GM12878 (cell line): ENCODE data around the gene OR2S2. TPM values are rescaled to one million over a fixed set of nuclear protein-coding genes. Genes with fewer than 3 reads are reported as not detected.

Experiments used
- ATAC-seq: fragments of 200-7000 bp; cut with Tn5 transposase; 3 replicates; pipeline ENCODE4 v1.9.1; 2020; ENCODE audit warnings: mild to moderate bottlenecking, moderate library complexity
- BruUV-seq: library from RNA; stranded (reverse); fragments of 400-500 nt; replicated peaks from 2 replicates; lab custom pipeline; 2021; lab: Mats Ljungman, UMichigan
- CTCF ChIA-PET: fragments of 300-600 bp; sonication (Branson Sonifier 250); formaldehyde crosslinking; extraction: SDS; loops from one replicate; lab custom pipeline; 2021; ENCODE audit warnings: inconsistent platforms; lab: Yijun Ruan, JAX
- POLR2A ChIA-PET: fragments of 350-600 bp; formaldehyde crosslinking; extraction: SDS; loops from one replicate; lab custom pipeline; 2021; ENCODE audit warnings: inconsistent platforms; lab: Charles Lee
- RAD21 ChIA-PET: fragments of 300-600 bp; sonication (Branson Sonifier 250); formaldehyde crosslinking; loops from one replicate; lab custom pipeline; 2023; ENCODE audit warnings: antibody characterized with exemption; ENCODE audit not compliant: unreplicated experiment; lab: Charles Lee
- SMC1A ChIA-PET: fragments of 300-600 bp; sonication (Branson Sonifier 250); formaldehyde crosslinking; loops from one replicate; lab custom pipeline; 2023; ENCODE audit not compliant: unreplicated experiment, uncharacterized antibody; lab: Charles Lee
- DNase-seq: peaks from one replicate; pipeline ENCODE4 v3.0.0-alpha.2; 2011; ENCODE audit warnings: low read depth, low spot score
- FAIRE-seq: peaks from 3 replicates; lab custom pipeline; 2011; peaks lifted over from hg19 to GRCh38; lab: Jason Lieb, UNC
- H2AFZ ChIP-seq: 2 replicates; pipeline ENCODE4 v1.6.0; 2011; ENCODE audit warnings: low read depth, low read length, control low read depth; ENCODE audit not compliant: control insufficient read depth
- H3K27ac ChIP-seq: 2 replicates; pipeline ENCODE4 v1.5.1; 2011; ENCODE audit warnings: control low read depth; ENCODE audit not compliant: control insufficient read depth, insufficient read depth
- H3K27me3 ChIP-seq, 2 experiments: replicated peaks in 1 of 2; 2 replicates each; pipeline versions ENCODE4 v1.6.0 to v1.6.1; 2011; ENCODE audit warnings: low read length in 1 of 2; ENCODE audit not compliant: control insufficient read depth in 2 of 2, insufficient read depth in 2 of 2
- H3K36me3 ChIP-seq, 2 experiments: 2 replicates each; pipeline ENCODE4 v1.5.1; 2011; ENCODE audit warnings: low read length in 1 of 2; ENCODE audit not compliant: control insufficient read depth in 2 of 2, insufficient read depth in 2 of 2
- H3K4me1 ChIP-seq: 2 replicates; pipeline ENCODE4 v1.6.1; 2011; ENCODE audit warnings: mild to moderate bottlenecking, low read length, moderate library complexity, mixed read lengths; ENCODE audit not compliant: control insufficient read depth, insufficient read depth
- H3K4me2 ChIP-seq: 2 replicates; pipeline ENCODE4 v1.6.0; 2011; ENCODE audit warnings: control low read depth; ENCODE audit not compliant: control insufficient read depth, insufficient read depth
- H3K4me3 ChIP-seq: fragments of 200-600 bp; sonication (generic); 2 replicates; pipeline ENCODE4 v1.5.1; 2016
- H3K79me2 ChIP-seq: 2 replicates; pipeline ENCODE4 v1.6.0; 2011; ENCODE audit warnings: low read length; ENCODE audit not compliant: control insufficient read depth, insufficient read depth
- H3K9ac ChIP-seq: 2 replicates; pipeline ENCODE4 v1.8.0; 2011; ENCODE audit warnings: low read length, control low read depth, mixed read lengths; ENCODE audit not compliant: control insufficient read depth, insufficient read depth
- H3K9me3 ChIP-seq: replicated peaks from 3 replicates; pipeline ENCODE4 v1.5.1; 2011; ENCODE audit warnings: mild to moderate bottlenecking, low read length; ENCODE audit not compliant: control insufficient read depth, insufficient read depth
- H4K20me1 ChIP-seq: 2 replicates; pipeline ENCODE4 v1.6.0; 2011; ENCODE audit not compliant: control insufficient read depth, insufficient read depth
- ATF2 ChIP-seq: IDR thresholded peaks from 2 replicates; pipeline ENCODE4 v1.6.1; 2012; ENCODE audit warnings: low read length, inconsistent platforms
- CHD4 ChIP-seq: fragments of 200-600 bp; sonication (generic); IDR thresholded peaks from 2 replicates; pipeline ENCODE4 v1.6.1; 2016; ENCODE audit warnings: mild to moderate bottlenecking
- CREM ChIP-seq: IDR thresholded peaks from 2 replicates; pipeline ENCODE4 v1.6.1; 2014; ENCODE audit warnings: antibody characterized with exemption, low read depth
- ELK1 ChIP-seq: IDR thresholded peaks from 2 replicates; pipeline ENCODE4 v1.6.1; 2012; ENCODE audit warnings: low read depth, low read length, improper control_type of control experiment
- MEF2A ChIP-seq: IDR thresholded peaks from 2 replicates; pipeline ENCODE4 v1.6.1; 2011; ENCODE audit warnings: low read depth, mild to moderate bottlenecking, low read length, moderate library complexity; ENCODE audit not compliant: insufficient read depth
- MYB ChIP-seq: fragments of 150-350 bp; IDR thresholded peaks from 2 replicates; pipeline ENCODE4 v1.6.1; 2014; ENCODE audit warnings: mild to moderate bottlenecking, low read depth, low read length, borderline replicate concordance
- RAD51 ChIP-seq: fragments of 450-650 bp; IDR thresholded peaks from 2 replicates; pipeline ENCODE4 v1.6.1; 2016; ENCODE audit warnings: moderate library complexity, mild to moderate bottlenecking, inconsistent platforms
- STAT3 ChIP-seq: IDR thresholded peaks from 2 replicates; pipeline ENCODE4 v1.6.1; 2011; ENCODE audit warnings: low read depth, low read length, improper control_type of control experiment
- SUZ12 ChIP-seq: fragments of 200-600 bp; sonication (generic); IDR thresholded peaks from one replicate; pipeline ENCODE4 v1.6.1; 2018; ENCODE audit warnings: antibody characterized with exemption, mild to moderate bottlenecking; ENCODE audit not compliant: unreplicated experiment
- ZNF24 ChIP-seq: fragments of 450-650 bp; IDR thresholded peaks from 2 replicates; pipeline ENCODE4 v1.6.1; 2017; ENCODE audit warnings: antibody characterized with exemption, mild to moderate bottlenecking
- WGBS: methylation state at CpG from one replicate; pipeline ENCODE4 v1.1.6; 2016; ENCODE audit warnings: low lambda C conversion rate; ENCODE audit not compliant: insufficient replicate concordance, insufficient coverage; ENCODE audit errors: missing lambda C conversion rate; 5-methylcytosine and 5-hydroxymethylcytosine counted together
- in situ Hi-C: fragments of 300-500 bp; cut with MboI; formaldehyde crosslinking; loops from 9 replicates; pipeline ENCODE4 v1.14.3; 2018; ENCODE audit warnings: mixed read lengths
- intact Hi-C: fragments of 100-400 bp; cut with micrococcal nuclease; formaldehyde crosslinking; loops from one replicate; pipeline ENCODE4 v1.14.2; 2022; ENCODE audit not compliant: unreplicated experiment
- polyA plus RNA-seq, 11 experiments: library from polyadenylated mRNA; depleted of rRNA in 4 of 11; unstranded in 6 of 11; stranded (reverse) in 5 of 11; fragments of >200 nt; fragmentation: Nextera tagmentation in 4 of 11; fragmentation: Illumina TruSeq in 1 of 11; extraction: Ambion mirVana in 4 of 11; extraction: Trizol in 1 of 11; gene quantifications; 1 replicate in 1 of 11; 2 replicates in 10 of 11; pipeline versions ENCODE4 v1.2.1 to v1.2.3, GENCODE V29; 2011 to 2016; ENCODE audit warnings: inconsistent platforms in 2 of 11, missing spikeins in 2 of 11, low read depth in 1 of 11
- total RNA-seq, 4 experiments: library from RNA; depleted of rRNA in 3 of 4; stranded (reverse); fragments of >200 nt in 3 of 4; fragmentation: Illumina TruSeq in 1 of 4; extraction: Trizol in 1 of 4; gene quantifications; 2 replicates each; pipeline versions ENCODE4 v1.2.1 to v1.2.3, GENCODE V29; 2013 to 2021
- TF ChIP-seq, protein P1 (sequence below): fragments of 450-650 bp; IDR thresholded peaks from 2 replicates; pipeline ENCODE4 v1.6.1; 2018; ENCODE audit warnings: mild to moderate bottlenecking, low read depth, moderate library complexity; ENCODE audit not compliant: partially characterized antibody
- TF ChIP-seq, protein P2 (sequence below): fragments of 450-650 bp; IDR thresholded peaks from 2 replicates; pipeline ENCODE4 v1.6.1; 2016; ENCODE audit warnings: mild to moderate bottlenecking

The OR2S2 gene
- total and polyA plus RNA-seq, 10 of the 15 experiments (the other 5 are each of a cell fraction or from before 2014, with no cell fraction given), result not detected

DNA sequence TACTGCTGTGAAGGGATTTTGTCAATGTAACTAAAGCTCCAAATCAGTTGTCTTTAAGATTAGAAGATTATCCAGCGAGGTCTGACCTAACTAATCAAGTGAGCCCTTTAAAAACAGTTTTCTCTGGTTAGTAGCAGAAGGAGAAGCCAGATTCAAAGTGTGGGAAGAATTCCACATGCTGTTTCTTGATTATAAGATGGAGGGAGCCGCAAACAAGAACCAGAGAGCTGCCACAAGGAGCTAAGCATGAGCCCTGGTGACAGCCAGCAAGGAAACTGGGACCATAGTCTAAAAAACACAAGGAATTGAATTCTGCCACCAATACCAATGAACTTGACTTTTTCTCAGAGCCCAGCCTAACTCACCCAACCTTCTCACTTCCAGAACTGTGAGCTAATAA lies 37.0 kb upstream of the OR2S2 start:
- intact Hi-C loops, result no loop called here
- in situ Hi-C loops, result no loop called here
- WGBS, result 0% methylated on average over 2 of the region's 2 CpGs

GRCh38 chr9:35993976-35994720 lies 36.2 kb upstream of the OR2S2 start:
- Histone ChIP-seq H3K79me2 (no peaks in the 10 kb centered on the region), H2AFZ (no peak overlapping the region), H3K27ac (no peak overlapping the region), H3K36me3 (no peaks in the 10 kb centered on the region), H4K20me1 (no peaks in the 10 kb centered on the region), H3K27me3 (no peaks in the 10 kb centered on the region; a peak in 1 of 4 replicates), H3K4me1 (no peaks in the 10 kb centered on the region), H3K9ac (no peak overlapping the region), H3K9me3 (no peaks in the 10 kb centered on the region), H3K4me3 (no peak overlapping the region), H3K4me2 (no peak overlapping the region)
- ChIA-PET SMC1A (no interaction called here), CTCF (interaction anchor here (1.0 to 2.0 kb wide), 6 partner anchors 13 to 92 kb away, joined by 3 to 6 read pairs (median 4); no protein-coding TSS in a partner anchor), POLR2A (interaction anchor here (0.7 kb wide), 1 partner anchor 93 kb away, joined by 3 read pairs; no protein-coding TSS in a partner anchor), RAD21 (no interaction called here)
- no peak for ATAC-seq
- in situ Hi-C loops, result no loop called here
- BruUV-seq, result no TSS peak
- intact Hi-C loops, result no loop called here
- WGBS, result 40% methylated on average over 5 of the region's 5 CpGs
- FAIRE-seq, result no peak
- no peak for DNase-seq
- TF ChIP-seq ATF2 (no peak), CHD4 (no peak), CREM (no peak), ELK1 (no peak)
- TF ChIP-seq, protein P1, sequence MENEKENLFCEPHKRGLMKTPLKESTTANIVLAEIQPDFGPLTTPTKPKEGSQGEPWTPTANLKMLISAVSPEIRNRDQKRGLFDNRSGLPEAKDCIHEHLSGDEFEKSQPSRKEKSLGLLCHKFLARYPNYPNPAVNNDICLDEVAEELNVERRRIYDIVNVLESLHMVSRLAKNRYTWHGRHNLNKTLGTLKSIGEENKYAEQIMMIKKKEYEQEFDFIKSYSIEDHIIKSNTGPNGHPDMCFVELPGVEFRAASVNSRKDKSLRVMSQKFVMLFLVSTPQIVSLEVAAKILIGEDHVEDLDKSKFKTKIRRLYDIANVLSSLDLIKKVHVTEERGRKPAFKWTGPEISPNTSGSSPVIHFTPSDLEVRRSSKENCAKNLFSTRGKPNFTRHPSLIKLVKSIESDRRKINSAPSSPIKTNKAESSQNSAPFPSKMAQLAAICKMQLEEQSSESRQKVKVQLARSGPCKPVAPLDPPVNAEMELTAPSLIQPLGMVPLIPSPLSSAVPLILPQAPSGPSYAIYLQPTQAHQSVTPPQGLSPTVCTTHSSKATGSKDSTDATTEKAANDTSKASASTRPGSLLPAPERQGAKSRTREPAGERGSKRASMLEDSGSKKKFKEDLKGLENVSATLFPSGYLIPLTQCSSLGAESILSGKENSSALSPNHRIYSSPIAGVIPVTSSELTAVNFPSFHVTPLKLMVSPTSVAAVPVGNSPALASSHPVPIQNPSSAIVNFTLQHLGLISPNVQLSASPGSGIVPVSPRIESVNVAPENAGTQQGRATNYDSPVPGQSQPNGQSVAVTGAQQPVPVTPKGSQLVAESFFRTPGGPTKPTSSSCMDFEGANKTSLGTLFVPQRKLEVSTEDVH, result no peak

More for the DNA sequence above, 37.0 kb upstream of the OR2S2 start:
- H2AFZ ChIP-seq, result no peak overlapping the region
- DNase-seq (no peak), ATAC-seq (no peak), FAIRE-seq (no peak)
- no peaks in the 10 kb centered on the region; a peak in 1 of 4 replicates for H3K27me3 ChIP-seq
- ChIA-PET RAD21 (no interaction called here), CTCF (interaction anchor here (1.0 to 2.0 kb wide), 6 partner anchors 12 to 93 kb away, joined by 3 to 6 read pairs (median 4); no protein-coding TSS in a partner anchor), SMC1A (interaction anchor here (1.0 kb wide), 1 partner anchor 27 kb away, joined by 3 read pairs; no protein-coding TSS in a partner anchor), POLR2A (no interaction called here)
- no peak overlapping the region for H3K4me3 ChIP-seq
- no peaks in the 10 kb centered on the region for H3K9me3 ChIP-seq
- H4K20me1 ChIP-seq, result no peaks in the 10 kb centered on the region
- H3K9ac ChIP-seq, result no peak overlapping the region
- H3K36me3 ChIP-seq, result no peaks in the 10 kb centered on the region
- no TSS peak for BruUV-seq
- TF ChIP-seq RAD51 (no peak), MEF2A (no peak), STAT3 (no peak), ZNF24 (no peak), MYB (no peak), SUZ12 (no peak)
- TF ChIP-seq, protein P2, sequence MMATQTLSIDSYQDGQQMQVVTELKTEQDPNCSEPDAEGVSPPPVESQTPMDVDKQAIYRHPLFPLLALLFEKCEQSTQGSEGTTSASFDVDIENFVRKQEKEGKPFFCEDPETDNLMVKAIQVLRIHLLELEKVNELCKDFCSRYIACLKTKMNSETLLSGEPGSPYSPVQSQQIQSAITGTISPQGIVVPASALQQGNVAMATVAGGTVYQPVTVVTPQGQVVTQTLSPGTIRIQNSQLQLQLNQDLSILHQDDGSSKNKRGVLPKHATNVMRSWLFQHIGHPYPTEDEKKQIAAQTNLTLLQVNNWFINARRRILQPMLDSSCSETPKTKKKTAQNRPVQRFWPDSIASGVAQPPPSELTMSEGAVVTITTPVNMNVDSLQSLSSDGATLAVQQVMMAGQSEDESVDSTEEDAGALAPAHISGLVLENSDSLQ, result no peak
- H3K27ac ChIP-seq, result no peak overlapping the region
- H3K4me1 ChIP-seq, result no peaks in the 10 kb centered on the region
- H3K79me2 ChIP-seq, result no peaks in the 10 kb centered on the region
- H3K4me2 ChIP-seq, result no peak overlapping the region
